ENCODE data around the gene CLIC1.

The CLIC1 gene

DNA sequence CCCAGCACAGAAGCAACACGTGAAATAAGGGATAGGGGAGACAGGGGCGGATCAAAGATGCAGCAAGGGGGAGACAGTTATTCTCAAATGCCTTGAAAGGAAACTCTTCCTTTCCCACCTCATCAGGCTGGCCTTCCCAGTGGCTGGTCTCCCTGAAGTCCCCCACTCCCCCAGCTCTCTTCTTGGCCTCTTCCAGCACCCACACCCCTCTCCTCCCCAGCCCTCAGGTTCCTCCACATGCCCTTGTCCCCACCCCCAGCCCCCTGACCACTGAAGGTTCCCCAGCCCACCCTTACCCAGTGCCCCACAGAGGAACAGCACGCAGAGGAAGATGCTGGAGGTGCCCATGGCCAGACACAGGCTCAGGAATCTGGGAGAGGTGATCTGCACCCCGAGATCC is 22.9 kb downstream of the CLIC1 start:
- Histone ChIP-seq H2AFZ (ENCODE audit: low read length) (no peak overlapping the region), H3K27me3 (ENCODE audit: insufficient read depth, low read length, poor library complexity, severe bottlenecking) (no peaks in the 10 kb centered on the region), H3K4me1 (ENCODE audit: insufficient read depth, low read length, poor library complexity, severe bottlenecking) (peaks cover 40% of the 10 kb centered on the region), H3K9me2 (replicated peaks; ENCODE audit: low read depth, low read length) (no peaks in the 10 kb centered on the region), H3K4me2 (ENCODE audit: low read depth, low read length, poor library complexity, severe bottlenecking) (no peak overlapping the region), H3K9ac (ENCODE audit: low read depth, low read length, poor library complexity, severe bottlenecking) (peak overlapping the region; percentile 52), H3K4me3 (ENCODE audit: low read length, poor library complexity, severe bottlenecking) (no peak overlapping the region), H3F3A (ENCODE audit: low read depth) (no peaks in the 10 kb centered on the region), H4K20me1 (ENCODE audit: insufficient read depth, low read length, poor library complexity, severe bottlenecking) (no peaks in the 10 kb centered on the region), H3K79me2 (ENCODE audit: insufficient read depth, low read length) (no peaks in the 10 kb centered on the region), H3K36me3 (ENCODE audit: insufficient read depth, low read length) (no peaks in the 10 kb centered on the region), H3K9me3 (ENCODE audit: insufficient read depth, low read depth, low read length) (no peaks in the 10 kb centered on the region)
- TF ChIP-seq, protein P1, sequence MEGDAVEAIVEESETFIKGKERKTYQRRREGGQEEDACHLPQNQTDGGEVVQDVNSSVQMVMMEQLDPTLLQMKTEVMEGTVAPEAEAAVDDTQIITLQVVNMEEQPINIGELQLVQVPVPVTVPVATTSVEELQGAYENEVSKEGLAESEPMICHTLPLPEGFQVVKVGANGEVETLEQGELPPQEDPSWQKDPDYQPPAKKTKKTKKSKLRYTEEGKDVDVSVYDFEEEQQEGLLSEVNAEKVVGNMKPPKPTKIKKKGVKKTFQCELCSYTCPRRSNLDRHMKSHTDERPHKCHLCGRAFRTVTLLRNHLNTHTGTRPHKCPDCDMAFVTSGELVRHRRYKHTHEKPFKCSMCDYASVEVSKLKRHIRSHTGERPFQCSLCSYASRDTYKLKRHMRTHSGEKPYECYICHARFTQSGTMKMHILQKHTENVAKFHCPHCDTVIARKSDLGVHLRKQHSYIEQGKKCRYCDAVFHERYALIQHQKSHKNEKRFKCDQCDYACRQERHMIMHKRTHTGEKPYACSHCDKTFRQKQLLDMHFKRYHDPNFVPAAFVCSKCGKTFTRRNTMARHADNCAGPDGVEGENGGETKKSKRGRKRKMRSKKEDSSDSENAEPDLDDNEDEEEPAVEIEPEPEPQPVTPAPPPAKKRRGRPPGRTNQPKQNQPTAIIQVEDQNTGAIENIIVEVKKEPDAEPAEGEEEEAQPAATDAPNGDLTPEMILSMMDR (conservative IDR thresholded peaks at IDR 0.05; ENCODE audit: low read length): no peak
- no peak for TF ChIP-seq EZH2phosphoT487 (IDR thresholded peaks at IDR 0.05; ENCODE audit: borderline replicate concordance)

DNA sequence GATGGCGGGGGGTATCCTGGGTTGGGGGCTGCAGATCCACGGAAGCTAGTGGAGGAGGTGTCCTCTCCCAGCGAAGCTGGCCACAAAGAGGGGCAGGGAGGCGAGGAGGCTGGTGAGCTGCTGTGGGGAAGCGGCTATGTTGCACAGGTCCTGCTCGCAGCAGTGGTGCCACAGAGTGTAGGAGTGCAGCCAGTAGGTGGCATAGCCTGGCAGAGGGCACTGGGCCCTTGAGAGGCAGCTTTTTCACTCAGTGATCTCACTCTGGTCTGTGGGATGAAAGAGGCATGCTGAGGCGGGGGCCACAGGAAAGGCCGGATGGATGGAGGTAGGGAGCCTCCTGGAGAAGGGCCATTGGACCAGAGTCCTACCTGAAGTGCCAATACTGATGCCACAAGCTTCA is 24.0 kb downstream of the CLIC1 start:
- Histone ChIP-seq H3K36me3 (ENCODE audit: insufficient read depth, low read length) (no peaks in the 10 kb centered on the region), H3F3A (ENCODE audit: low read depth) (no peaks in the 10 kb centered on the region), H3K4me2 (ENCODE audit: low read depth, low read length, poor library complexity, severe bottlenecking) (no peak overlapping the region), H3K9me3 (ENCODE audit: insufficient read depth, low read depth, low read length) (no peaks in the 10 kb centered on the region), H3K79me2 (ENCODE audit: insufficient read depth, low read length) (no peaks in the 10 kb centered on the region), H3K27me3 (ENCODE audit: insufficient read depth, low read length, poor library complexity, severe bottlenecking) (no peaks in the 10 kb centered on the region), H3K4me3 (ENCODE audit: low read length, poor library complexity, severe bottlenecking) (no peak overlapping the region), H3K4me1 (ENCODE audit: insufficient read depth, low read length, poor library complexity, severe bottlenecking) (peaks cover 40% of the 10 kb centered on the region), H3K9ac (ENCODE audit: low read depth, low read length, poor library complexity, severe bottlenecking) (peak overlapping the region; percentile 3), H4K20me1 (ENCODE audit: insufficient read depth, low read length, poor library complexity, severe bottlenecking) (no peaks in the 10 kb centered on the region), H3K9me2 (replicated peaks; ENCODE audit: low read depth, low read length) (no peaks in the 10 kb centered on the region), H2AFZ (ENCODE audit: low read length) (no peak overlapping the region)
- TF ChIP-seq, protein P1 (conservative IDR thresholded peaks at IDR 0.05; ENCODE audit: low read length): peak; percentile 59
- TF ChIP-seq EZH2phosphoT487 (IDR thresholded peaks at IDR 0.05; ENCODE audit: borderline replicate concordance): no peak

DNA sequence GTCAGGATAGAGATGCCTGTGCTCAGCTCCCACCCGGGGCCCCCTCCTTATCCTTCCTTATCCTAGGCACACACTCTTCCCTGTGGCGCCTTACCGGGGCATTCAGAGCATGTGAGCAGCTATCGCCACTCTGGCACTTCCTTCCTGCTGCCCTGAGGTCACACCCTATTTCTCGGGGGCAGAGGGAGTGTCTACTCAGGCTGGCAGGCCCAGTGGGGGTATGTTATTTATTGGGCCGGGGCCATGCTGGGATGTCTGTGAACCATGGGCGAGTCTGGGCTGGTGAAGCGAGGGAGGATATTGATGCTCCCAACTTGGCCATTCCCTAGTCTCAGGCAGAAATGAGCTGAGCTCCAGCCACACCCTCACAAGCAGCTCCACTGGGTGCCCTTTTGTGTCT is 25.1 kb downstream of the CLIC1 start:
- H3K79me2 ChIP-seq (ENCODE audit: insufficient read depth, low read length): no peaks in the 10 kb centered on the region

More for the DNA sequence above, 25.1 kb downstream of the CLIC1 start:
- Histone ChIP-seq H3K9ac (ENCODE audit: low read depth, low read length, poor library complexity, severe bottlenecking) (peak overlapping the region; percentile 37), H3K27me3 (ENCODE audit: insufficient read depth, low read length, poor library complexity, severe bottlenecking) (no peaks in the 10 kb centered on the region), H3K9me3 (ENCODE audit: insufficient read depth, low read depth, low read length) (no peaks in the 10 kb centered on the region), H3K9me2 (replicated peaks; ENCODE audit: low read depth, low read length) (no peaks in the 10 kb centered on the region), H3F3A (ENCODE audit: low read depth) (no peaks in the 10 kb centered on the region), H3K4me2 (ENCODE audit: low read depth, low read length, poor library complexity, severe bottlenecking) (peak overlapping the region; percentile 19), H4K20me1 (ENCODE audit: insufficient read depth, low read length, poor library complexity, severe bottlenecking) (no peaks in the 10 kb centered on the region), H2AFZ (ENCODE audit: low read length) (peak overlapping the region; percentile 47; the same call in 1 of the 2 replicates), H3K36me3 (ENCODE audit: insufficient read depth, low read length) (no peaks in the 10 kb centered on the region), H3K4me1 (ENCODE audit: insufficient read depth, low read length, poor library complexity, severe bottlenecking) (peaks cover 40% of the 10 kb centered on the region), H3K4me3 (ENCODE audit: low read length, poor library complexity, severe bottlenecking) (no peak overlapping the region)
- TF ChIP-seq, protein P1 (conservative IDR thresholded peaks at IDR 0.05; ENCODE audit: low read length): no peak
- TF ChIP-seq EZH2phosphoT487 (IDR thresholded peaks at IDR 0.05; ENCODE audit: borderline replicate concordance): no peak

Data from Loucy (cell line).